Neural progenitor cell (in vitro differentiated cells): ENCODE results near the gene AGBL4.

Experiments used
- CTCF ChIP-seq: fragments of 200-600 bp; sonication (generic); IDR thresholded peaks from 2 replicates; pipeline ENCODE4 v1.5.1; 2017; ENCODE audit warnings: antibody characterized with exemption, mild to moderate bottlenecking
- EZH2 ChIP-seq: fragments of 200-600 bp; sonication (generic); IDR thresholded peaks from 2 replicates; pipeline ENCODE4 v1.6.1; 2017; ENCODE audit warnings: antibody characterized with exemption, mild to moderate bottlenecking, moderate library complexity
- EZH2phosphoT487 ChIP-seq: fragments of 200-600 bp; sonication (generic); IDR thresholded peaks from 2 replicates; pipeline ENCODE4 v1.6.1; 2017; ENCODE audit warnings: antibody characterized with exemption

GRCh38 chr1:48619539-48619938 is 1404.2 kb downstream of the AGBL4 start:
- TF ChIP-seq CTCF, result no peak
- TF ChIP-seq EZH2, result no peak
- TF ChIP-seq EZH2phosphoT487, result no peak
